ENCODE results near the gene WBP2NL. TPM values are rescaled to one million over a fixed set of nuclear protein-coding genes. Genes with fewer than 3 reads are reported as not detected.
"Not testable (repeated sequence)": the region's sequence is repeated elsewhere in the genome, so short reads cannot be mapped to it uniquely, and the experiment has no call there.

Gene WBP2NL
- 0.18 and 0.20 TPM in 2 replicates for total RNA-seq

- peak; percentile 51 for DNase-seq (ENCODE audit: low read depth, low spot score)
These were observed at the start of gene WBP2NL for GRCh38 chr22:41998361-41999261. TSS of gene WBP2NL (plus strand) at chr22:41998788. CDS start at chr22:41998819, 31 bp downstream.

DNA sequence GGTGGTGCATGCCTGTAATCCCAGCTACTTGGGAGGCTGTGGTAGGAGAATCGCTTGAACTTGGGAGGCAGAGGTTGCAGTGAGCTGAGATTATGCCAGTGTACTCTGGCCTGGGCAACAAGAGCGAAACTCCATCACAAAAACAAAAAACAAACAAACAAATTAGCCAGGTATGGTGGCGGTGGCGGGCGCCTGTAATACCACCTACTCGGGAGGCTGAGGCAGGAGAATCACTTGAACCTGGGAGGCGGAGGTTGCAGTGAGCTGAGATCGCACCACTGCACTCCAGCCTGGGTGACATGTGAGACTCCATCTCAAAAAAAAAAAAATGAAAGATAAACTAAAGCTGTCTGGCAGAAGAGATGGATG lies 49.7 kb upstream of the WBP2NL start:
- DNase-seq (ENCODE audit: low read depth, low spot score) = not testable (repeated sequence)

- DNase-seq (ENCODE audit: low read depth, low spot score) = no peak
These were observed 49.2 kb upstream of the WBP2NL start for GRCh38 chr22:41949297-41949965.

DNA sequence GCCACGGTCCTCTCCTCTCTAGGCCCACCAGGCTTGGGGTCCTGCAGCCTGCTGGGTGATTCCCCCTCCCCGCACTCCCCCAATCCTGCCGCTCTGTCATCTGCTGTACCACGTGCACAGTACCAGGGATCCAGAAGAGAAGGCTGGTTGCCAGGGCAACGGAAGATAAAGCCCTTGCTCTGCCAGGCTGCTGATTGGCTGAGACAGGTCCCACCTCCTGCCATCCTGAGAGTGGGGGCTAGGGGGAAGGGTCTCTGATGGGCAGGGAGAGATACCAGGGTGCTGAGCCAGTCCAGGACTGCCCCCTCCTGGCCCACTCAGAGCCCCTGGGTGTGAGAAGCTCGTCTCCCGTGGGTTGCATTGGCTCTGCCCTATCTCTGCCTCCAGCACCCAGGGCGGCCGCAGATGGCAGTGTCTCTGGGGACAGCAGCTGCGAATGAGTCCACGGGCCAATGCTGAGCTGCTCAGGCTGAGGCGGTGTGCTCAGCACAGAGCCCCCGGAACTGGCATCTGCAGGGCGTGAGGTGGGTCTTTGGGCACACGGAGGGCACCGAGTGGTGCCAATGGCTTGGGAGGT lies 46.6 kb upstream of the WBP2NL start, which contains the start of gene SMIM45:
SMIM45 (plus strand) TSS at position 253 of the 577 bp plus-strand sequence.
- DNase-seq (ENCODE audit: low read depth, low spot score) = no peak

DNA sequence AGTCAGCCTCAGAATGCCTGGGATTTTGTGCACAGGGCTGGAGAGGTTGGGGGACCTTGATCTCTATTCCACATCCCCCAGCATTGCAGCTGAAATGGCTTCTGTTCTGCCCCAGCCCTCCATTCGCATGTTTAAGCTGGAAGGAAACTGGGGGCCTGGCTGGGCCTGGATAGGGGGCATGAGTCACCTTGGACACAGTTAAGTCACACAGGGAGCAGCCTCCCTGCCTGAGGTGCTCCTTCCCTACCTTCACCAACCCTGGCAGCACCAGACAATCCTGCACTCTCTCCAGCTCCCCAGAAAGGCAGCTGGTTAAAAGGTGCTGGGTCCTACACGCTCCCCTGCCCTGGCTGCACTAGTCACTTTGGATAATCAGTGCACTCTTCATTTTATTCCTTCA lies 45.9 kb upstream of the WBP2NL start:
- no peak for DNase-seq (ENCODE audit: low read depth, low spot score)

DNA sequence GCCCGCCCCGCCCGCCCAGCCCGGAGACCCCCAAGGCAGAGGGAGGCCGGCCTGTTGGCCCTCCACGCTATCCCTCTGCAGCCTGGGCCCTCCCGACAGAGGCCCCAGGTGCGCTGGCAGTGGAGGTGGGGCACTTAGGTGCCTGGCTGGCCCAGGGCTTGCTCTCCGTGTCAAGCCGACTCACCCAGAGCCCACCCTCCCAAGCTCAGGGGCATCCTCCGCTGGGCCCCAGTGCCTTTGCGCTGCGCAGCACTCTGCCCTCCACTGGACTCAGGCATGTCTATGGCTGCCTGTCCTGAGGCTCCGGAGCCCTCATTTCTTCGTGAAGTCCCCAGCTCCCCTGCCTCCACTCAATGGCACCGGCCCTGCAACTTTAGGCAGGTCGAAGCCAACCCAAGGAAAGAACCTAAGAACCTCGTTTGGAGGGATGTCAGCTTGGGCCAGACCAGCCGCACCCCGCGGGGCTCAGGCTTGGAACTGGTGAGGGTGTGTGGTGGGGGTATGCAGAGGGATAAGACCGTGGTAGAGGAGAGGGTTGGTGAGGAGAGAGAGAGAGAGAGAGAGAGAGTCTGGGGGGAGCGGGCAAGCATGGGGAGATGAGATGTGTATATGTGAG lies 40.5 kb upstream of the WBP2NL start:
- no peak for DNase-seq (ENCODE audit: low read depth, low spot score)

- DNase-seq (ENCODE audit: low read depth, low spot score) = no peak
These were observed 35.0 kb upstream of the WBP2NL start for GRCh38 chr22:41963453-41964111.

GRCh38 chr22:41964112-41964491 lies 34.5 kb upstream of the WBP2NL start:
- DNase-seq (ENCODE audit: low read depth, low spot score) = no peak

DNA sequence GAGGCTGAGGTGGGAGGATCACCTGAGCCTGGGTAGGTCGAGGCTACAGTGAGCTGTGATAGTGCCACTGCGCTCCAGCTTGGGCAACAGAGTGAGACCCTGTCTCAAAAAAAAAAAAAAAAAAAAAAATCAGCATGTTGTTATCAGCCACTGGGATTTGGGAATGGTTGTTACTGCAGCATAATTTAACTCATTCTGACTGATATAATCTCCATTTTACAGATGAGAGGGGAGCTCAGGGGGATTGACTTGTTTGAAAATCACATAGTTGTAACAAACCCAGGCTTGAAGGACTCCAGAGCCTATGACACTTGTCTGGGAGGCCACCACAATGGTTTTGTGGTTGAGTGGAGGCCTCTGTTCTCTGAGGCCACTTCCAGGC lies 32.4 kb upstream of the WBP2NL start:
- no peak for DNase-seq (ENCODE audit: low read depth, low spot score)

- peak; percentile 49 for DNase-seq (ENCODE audit: low read depth, low spot score)
These were observed 31.9 kb upstream of the WBP2NL start for GRCh38 chr22:41966607-41967240.

- DNase-seq (ENCODE audit: low read depth, low spot score) = no peak
These were observed 30.0 kb upstream of the WBP2NL start for GRCh38 chr22:41968601-41969000.

DNA sequence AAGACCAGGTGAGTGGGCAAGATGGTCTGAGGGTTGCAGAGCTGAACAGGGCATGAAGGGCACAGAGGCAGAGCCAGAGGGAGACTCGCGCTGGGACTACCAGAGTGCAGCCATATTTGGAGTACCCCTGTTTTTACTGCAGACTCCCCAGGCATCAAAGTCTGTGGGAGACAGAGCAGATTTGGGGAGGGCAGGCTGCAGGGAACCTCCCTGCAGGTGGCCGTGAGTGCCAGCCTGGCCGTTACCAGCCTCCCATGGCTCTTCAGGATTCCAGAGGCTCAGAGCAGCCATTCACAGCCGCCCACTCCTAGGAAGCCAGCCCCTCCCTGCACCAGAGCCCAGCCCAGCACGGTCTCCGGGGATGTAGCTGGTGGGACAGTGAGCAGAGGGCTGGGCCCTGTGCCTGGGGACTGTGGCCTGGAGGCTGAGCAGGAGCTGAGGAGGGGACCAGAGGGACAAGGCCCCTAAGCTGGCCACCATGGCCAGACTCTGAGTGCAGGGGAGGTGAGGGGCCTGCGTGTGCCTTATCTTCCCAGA lies 29.4 kb upstream of the WBP2NL start, which contains the start of gene SEPTIN3:
SEPTIN3 (plus strand) TSS at position 334 of the 537 bp plus-strand sequence. CDS start 2,050 bp downstream, outside the sequence.
- DNase-seq (ENCODE audit: low read depth, low spot score) = no peak

DNA sequence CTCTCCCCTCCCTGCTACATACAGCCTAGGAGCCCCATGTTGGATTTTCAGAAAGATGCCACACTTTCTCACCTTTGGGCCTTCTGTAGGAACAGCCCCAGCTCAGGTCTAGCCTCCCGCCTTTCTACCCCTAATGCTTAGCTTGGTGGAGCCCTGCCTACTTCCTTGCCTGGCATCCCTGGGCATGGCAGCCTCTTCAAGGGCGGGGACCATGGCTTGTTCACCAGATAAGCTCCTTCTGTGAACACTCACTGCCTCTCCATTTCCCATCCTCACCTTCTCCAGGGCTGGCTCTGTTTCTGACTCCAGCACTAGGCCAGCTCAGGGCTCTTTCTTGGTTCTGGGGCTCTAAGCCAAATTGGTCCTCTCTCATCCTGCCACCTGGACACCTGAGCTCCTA lies 28.0 kb upstream of the WBP2NL start:
- no peak for DNase-seq (ENCODE audit: low read depth, low spot score)

GRCh38 chr22:41971431-41971830 lies 27.2 kb upstream of the WBP2NL start:
- DNase-seq (ENCODE audit: low read depth, low spot score) = no peak

DNA sequence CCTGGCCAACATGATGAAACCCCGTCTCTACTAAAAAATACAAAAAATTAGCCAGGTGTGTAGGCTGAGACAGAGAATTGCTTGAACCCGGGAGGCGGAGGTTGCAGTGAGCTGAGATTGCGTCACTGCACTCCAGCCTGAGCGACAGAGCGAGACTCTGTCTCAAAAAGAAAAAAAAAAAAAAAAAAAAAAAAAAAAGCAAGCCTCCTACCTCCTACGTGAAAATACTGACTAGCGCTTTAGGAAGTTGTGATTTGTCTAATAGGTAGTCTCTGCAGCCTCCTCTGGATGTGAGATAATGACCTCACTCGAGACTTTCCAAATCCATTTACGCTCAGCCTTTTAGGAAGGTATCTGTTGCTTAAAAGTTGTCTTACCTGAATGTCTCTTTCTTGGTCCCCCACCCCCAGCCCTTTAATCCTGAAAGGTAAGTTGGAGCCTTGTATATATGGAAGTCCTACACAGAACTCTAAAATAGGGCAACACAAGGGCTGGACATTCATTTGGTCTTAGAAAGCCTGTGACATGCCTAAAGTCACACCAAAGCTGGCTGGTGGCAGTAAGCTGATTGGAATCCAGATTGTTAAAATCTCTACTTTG lies 23.8 kb upstream of the WBP2NL start:
- no peak for DNase-seq (ENCODE audit: low read depth, low spot score)

DNA sequence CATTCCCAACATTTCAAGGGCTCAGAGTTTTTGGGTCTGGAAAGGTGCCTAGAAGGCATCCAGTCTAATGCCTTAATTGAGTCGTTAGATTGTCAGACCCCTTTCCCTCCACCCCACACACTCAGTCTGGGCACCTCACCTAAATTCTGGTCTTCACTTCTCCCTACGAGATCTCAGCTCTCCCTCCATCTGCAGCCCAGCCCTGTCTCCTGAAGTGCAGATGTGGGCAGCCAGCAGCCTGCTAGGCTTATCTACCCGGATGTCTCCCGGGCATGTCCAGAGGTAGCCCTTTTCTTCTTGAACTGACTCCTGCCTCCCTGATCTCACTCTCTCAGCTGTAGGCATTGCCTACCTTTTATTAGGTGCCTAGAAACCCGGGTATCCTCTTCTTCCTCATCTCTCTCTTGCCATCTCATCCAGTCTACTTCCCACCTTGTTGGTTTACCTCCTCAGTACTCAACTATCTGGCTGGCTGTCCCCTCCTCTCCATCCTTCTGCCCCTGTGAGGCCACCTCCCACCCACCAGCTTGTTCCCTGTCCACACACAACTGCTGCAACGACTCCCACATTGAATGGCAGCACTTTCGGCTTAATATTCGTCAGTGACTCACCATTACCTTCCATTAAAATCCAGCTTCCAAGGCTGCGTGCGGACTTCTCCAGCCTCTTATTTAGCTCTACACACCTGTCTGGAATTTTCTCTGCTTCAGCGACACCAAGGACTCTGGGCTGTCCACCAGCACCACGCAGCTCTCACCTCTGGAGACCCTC lies 23.1 kb upstream of the WBP2NL start:
- DNase-seq (ENCODE audit: low read depth, low spot score) = no peak

GRCh38 chr22:41976070-41976901 lies 22.3 kb upstream of the WBP2NL start:
- DNase-seq (ENCODE audit: low read depth, low spot score) = no peak

GRCh38 chr22:41976961-41977566 lies 21.5 kb upstream of the WBP2NL start:
- no peak for DNase-seq (ENCODE audit: low read depth, low spot score)
